HL-60/S4 treated with retinoic acid at 250 ng/mL for 4 days and 3 days (cell line): ENCODE measurements around the gene MYO1G.

ENCODE experiments used
- in situ Hi-C: fragments of 300-500 bp; cut with MboI; formaldehyde crosslinking; loops from 2 replicates; pipeline ENCODE4 v1.7.0; 2022; ENCODE audit warnings: low sequenced_read_pairs

The MYO1G gene

DNA sequence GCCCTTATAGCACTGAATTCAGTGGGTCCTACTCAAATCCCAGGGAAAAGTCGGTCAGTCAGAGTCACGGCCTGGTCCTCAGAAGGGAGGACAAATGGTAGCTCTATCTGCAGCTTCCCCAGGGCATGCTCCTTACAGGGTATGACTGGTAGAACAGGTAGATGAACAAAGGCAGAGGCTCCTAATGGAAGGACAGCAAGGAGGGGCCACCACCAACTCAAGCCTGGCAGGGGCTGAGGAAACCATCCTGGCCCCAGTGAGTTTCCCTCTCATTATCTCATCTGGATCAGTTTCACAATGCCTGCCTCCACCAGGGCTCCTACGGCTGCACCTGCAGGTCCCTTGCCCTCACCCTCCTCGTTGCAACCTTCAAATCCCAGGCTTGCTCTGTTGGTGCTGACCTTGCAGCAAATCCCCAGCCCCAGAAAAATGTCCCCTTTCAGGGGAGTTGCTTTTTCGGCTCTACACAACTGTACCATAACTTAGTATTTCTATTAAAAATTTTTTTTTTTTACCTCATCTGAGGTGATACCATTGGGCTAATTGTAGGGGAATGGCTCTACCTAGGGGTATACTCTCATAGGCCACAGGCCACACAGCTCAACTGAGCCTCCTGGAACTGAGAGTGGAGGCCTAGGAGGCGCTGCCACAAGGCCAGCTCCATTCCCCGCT lies 2.4 kb upstream of the MYO1G start:
- in situ Hi-C loops = no loop called here

DNA sequence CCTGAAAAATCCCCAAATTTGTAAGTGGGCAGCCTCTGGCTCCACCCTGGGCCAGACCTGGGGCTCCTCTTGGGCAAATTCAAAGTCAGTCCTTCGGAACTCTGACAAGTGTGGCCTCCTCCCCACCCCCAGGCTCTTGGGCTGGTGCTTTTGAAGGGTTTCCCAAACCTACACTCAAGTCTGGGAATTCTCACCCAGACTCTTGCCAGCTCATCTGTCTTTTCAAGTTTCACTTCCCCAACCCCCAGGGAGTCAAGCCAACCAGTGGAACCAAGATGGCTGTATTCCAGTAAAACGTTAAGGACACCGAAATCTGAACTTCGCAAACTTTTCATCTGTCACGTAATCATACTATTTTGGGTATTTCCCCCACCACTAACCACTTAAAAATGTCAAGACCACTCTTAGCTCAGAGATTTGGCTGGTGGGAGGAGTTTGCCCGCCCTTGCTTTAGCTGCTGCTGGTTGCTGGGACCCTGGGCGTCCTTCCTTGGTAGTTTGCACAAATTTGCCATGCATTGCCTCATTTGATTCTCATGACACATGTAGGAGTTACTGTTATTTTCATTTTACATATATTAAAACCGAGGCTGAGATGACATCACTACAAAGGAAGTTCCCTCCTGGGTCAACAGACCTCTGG lies 1.7 kb upstream of the MYO1G start:
- in situ Hi-C loops = no loop called here

DNA sequence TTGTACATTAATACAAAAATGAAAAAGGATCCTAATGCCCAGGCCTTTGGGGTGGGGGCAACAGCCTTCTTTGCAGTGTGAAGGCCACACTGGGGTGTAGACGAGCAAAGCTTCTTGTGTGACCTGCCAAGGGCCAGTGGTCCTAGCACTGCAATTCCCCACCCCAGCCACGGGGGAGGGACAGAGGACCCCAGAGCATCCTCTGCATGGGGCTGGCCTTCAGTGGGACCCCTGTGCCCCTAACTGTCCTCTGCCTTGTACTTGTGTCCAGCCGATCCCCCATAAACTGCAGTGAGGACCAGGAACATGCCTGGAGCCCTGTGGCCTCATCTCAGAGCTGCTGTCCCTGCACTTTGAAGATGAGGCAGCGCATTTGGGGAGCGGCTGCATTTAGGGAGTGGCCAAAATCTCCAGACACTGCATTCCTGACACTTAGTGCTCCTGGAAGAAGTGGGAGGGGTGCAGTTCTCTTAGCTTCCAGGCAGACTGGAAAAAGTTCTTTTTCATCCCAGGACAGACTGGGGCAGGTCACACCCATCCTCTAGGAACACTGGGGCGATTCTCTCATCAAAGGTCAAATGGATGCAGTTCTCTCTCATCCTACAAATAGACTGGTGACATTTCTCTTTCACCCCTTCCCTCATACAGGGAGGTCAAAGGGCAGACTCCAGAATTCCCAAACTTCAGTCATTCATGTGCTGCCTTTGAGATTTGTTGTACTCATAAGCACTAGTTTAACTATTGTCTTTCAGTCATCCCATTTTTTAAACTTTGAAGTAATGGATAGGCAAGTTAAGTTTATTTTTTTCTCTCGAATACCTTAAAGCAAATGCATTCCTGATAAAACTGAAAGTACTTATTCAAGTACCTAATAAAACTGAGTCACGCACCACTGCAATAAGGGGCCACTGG lies 922 bp upstream of the MYO1G start:
- in situ Hi-C loops = no loop called here

DNA sequence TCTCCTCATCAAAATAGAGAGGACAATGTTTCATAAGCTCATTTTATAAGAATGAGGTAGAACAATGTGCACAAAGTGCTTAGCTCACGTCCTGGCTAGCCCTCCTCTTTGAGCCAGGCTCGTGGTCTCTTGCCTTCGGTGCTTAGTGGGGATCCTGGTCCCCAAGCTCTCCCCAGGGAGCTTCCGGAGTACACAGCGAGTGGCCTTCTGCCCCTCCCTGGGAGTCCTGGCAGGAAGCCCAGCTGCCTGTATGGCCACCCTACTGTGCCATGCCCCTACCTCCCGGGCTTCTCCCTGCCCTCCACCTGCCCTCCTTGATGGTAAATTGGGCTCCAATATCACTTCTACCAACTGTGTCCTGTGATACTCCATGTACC lies 868 bp downstream of the MYO1G start:
- in situ Hi-C loops = no loop called here

DNA sequence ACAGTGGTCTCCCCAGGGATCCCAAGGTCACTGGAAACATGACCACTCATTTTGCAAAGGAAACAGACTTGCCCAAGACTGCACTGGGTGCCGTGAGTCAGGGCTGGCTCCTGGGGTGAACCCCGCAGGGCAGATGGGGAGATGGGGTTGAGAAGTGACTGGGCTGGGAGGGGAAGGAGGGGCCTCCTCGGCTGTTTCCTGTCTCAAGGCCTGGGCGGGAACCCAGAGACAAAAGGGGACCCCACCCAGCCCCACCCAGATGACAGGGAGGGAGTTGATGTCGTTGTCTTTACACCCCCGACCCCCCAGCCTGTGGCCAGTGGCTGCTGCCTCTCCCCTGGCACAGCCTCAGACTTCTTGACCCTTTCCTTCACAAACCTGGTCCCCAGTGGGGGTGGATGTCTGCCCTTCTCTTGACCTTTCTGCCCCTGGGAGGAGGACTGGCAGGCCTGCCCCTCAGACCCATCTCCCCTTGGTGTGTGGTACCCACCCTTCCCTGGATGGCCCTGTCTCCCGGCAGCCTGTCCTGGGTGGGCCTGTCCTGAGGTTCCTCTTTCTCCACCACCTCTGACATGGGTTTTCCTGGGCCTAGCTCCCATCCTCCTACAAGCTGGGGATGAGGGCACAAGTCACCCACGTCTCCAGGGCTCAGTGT lies 1.4 kb downstream of the MYO1G start:
- in situ Hi-C loops = no loop called here

DNA sequence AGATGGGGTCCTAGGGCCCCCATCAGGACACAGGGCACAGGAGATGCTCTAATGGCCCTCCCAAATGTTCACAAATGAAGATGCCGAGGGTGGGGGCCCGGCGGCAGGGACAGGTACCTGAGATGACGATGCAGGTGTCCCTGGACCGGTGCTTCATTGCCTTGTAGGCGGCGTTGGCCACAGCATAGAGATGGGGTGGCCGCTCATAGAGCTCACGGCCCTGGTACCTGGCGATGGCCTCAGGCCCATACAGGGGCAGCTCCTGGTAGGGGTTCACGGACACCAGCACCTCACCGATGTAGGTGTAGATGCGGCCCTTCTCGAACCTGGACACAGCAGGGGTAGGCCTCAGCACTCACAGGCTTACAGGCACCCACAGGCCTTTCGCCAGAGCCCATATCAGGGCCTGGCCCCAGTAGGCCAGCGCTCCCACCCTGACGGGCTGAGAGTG lies 2.0 kb downstream of the MYO1G start:
- in situ Hi-C loops = no loop called here

DNA sequence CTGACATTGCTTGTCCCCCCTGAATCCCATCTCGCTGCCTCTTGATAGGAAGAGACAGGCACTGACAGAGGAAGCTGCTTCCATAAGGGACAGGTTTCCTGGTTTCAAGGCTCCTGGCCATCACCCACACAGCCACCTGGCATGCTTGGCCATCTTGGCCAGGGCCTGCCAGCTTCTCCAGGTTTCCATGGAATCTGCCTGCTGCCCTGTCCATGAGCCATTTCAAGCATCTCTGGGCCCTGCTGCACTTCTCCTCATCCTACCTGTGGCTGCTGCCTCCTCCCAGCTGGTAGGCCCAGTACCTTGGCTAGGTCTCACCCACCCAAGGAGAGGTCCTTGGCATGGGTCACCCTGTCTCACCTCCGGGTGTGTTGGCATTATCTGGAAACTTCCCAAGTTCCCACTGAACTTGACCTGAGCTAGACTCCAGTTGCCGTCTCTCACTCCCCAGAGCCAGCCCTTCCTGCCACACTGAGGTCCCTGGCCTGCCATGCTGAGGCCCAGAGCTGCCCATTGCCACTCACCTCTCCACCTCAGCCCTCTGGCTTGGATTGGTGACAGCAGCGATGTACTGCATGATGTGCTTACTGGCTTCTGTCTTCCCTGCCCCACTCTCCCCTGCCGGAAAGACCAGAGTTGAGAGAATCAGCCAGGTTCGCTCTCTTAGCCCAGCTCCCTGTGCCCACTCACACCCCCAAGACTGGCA lies 2.6 kb downstream of the MYO1G start:
- in situ Hi-C loops = no loop called here

DNA sequence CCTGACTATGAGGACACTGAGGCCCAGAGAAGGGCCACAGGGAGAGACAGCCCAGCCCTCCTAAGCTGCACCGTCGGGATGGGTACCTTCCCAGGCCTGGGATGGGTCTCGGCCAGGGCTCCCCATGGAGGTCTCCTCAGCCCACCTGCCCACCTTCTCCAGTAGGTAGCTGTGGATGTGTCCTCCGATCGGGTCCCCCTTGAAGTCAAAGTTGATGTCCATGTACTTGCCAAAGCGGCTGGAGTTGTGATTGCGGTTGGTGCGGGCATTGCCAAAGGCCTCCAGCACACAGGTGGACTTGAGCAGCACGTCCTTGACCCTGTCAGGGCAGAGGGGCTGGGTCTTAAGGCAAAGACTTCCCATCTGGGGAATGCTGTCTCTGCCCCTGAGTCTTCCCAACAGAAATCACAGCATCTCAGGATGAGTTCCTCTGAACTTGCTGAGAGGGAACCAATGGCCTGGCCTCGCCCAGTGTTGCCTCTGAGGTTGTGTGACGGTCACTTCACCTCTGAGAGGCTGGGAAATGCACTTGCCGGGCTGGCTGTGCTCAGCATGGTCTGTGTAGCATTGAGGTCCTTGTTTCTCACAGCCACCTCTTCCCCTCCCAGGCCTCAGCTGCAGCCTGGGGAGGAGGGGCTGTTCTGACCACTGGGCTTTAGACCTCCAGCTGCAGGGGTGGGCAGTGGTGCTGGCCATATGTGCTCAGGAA lies 3.3 kb downstream of the MYO1G start:
- in situ Hi-C loops = no loop called here

DNA sequence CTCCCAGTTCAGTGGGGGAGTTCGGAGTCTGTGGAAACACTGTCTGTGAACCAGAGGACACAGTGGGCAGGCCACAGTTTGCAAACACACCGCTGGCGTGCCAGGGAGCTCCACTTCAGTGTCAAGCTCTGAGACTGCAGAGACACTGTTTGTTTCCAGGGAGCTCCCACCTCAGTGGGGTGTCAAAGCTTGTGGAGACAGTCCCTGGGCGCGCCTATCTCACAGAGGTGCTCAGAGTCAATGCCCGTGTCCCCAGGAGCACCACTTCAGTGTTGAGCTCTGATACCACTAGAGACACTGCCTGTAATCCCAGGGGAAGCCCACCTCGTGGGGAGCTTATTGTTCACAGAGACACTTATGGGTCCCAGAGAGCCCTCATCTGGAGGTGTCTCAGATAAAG lies 4.3 kb downstream of the MYO1G start:
- in situ Hi-C loops = no loop called here

DNA sequence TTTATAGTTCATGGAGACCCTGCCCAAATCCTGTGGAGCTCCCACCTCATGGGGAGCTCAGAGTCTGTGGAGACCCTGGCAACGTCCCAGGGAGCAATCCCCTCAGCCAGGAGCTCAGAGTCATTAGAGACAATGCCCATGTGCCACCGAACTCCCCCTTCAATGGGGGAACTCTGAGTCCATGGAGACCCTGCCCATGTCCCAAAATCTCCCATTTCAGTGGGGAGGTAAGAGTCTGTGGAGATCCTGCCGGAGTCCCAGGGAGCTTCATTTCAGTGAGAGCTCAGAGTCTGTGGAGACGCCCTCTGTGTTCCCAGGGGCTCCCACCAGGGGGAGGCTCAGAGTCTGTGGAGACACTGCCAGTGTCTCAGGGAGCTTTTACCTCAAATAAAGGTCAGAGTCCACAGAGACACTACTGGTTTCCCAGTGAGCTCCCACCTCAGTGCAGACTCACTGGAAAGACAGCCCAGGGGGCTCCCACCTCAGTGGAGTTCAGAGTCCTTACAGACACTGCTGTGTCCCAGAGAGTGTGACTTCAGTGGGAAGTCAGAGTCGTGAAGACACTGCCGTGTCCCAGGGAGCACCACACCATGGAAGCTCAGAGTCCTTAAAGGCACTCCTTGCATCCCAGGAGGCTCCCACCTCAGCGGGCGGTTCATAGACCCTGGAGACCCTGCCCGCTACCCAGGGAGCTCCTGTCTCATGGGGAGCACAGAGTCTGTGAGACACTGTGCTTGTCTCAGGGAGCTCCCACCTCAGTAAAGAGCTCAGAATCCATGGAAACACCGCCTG lies 5.0 kb downstream of the MYO1G start:
- in situ Hi-C loops = no loop called here

DNA sequence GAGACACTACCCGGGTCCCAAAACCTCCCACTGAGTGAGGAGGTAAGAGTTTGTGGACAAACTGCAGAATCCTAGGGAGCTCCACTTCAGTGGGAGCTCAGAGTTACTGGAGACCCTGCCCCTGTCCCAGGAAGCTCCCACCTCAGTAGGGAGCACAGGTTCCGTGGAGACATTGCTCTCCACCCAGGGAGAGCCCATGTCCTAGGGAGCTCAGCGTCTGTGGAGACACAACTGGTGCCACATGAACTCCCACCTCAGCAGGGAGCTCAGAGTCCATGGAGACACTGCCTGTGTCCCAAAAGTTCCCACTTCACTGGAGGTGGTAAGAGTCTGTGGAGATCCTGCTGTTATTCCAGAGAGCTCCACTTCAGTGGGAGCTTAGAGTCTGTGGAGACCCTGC lies 6.3 kb downstream of the MYO1G start:
- in situ Hi-C loops = no loop called here

DNA sequence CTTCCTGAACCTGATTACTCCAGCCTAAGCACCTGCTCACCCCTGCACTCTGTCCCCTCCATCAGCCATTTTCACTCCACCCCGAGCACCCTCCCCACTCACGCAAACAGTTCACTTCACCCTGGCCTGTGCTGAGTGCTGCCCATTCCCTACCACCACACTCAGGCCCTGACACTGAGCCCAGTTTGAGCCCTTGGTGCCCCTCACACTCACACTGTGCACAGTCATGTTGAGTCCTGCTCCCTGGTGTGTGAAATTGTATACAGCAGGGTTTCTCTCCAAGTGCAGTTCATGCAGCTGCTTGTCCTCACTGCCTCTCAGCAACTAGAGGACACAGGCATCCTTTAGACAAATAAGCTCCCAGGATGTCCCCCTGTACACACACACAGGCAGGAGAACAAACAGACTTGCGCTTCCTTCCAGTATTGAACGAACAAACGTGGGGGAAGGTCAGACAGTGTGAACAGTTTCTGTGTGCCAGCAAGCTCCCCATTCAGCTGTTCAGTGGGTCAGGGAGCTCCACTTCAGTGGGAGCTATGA lies 6.8 kb downstream of the MYO1G start:
- in situ Hi-C loops = no loop called here

DNA sequence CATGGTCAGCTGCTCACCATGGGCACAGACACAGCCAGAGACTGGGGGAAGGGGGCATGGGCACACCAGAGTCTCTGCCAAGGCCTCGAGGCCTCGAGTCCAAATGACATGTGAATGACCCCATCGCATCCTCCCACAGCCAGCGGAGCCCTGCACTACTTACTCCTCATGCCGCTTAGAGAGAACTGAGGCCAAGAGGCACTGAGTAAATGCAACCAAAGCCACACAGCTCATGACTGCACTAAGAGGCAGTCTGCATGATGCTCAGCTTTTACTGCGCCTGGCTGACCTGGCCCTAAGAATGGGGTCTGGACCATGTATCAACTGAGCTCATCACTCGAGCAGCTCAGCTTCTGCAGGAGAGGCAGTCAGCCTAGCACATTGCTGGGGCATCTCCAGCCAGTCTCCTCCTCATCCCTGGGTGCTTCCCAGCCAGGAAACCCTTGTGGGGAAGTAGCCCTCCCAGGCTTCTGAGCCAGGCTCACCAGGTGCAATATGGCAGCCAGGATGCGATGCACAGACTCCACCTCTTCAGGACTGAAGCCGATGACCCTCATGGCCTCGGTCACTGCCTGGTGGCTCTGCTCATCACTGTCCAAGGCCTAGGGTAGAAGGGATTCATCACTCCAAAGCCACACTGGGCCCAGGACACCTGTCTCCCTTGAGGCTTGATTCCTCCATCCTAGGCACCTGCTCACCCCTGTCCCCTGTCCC lies 7.5 kb downstream of the MYO1G start:
- in situ Hi-C loops = no loop called here

DNA sequence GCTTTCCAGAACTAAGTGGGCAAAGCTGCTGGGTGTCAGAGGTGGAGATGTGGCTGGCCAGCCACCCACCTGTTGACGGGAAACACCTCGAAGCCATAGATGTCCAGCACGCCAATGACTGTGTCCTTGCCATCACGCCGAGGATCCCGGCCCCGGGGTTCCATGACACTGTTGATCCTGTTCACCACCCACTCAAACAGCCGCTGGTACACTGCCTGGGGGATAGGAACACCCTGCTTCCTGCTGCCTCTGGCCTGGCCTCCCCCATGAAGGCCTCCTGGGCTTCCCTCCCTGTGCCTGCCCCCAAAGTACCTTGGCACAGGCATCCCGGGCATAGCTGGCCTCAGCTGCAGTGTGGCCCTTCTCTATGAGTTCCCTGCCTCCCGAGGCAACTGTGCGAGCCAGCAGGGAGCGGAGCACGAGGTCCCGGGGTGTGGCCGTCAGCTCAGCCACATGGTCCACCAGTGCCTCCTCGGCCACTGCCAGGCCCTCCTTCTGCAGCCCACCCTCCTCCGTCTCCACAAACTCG lies 8.2 kb downstream of the MYO1G start:
- in situ Hi-C loops = no loop called here

DNA sequence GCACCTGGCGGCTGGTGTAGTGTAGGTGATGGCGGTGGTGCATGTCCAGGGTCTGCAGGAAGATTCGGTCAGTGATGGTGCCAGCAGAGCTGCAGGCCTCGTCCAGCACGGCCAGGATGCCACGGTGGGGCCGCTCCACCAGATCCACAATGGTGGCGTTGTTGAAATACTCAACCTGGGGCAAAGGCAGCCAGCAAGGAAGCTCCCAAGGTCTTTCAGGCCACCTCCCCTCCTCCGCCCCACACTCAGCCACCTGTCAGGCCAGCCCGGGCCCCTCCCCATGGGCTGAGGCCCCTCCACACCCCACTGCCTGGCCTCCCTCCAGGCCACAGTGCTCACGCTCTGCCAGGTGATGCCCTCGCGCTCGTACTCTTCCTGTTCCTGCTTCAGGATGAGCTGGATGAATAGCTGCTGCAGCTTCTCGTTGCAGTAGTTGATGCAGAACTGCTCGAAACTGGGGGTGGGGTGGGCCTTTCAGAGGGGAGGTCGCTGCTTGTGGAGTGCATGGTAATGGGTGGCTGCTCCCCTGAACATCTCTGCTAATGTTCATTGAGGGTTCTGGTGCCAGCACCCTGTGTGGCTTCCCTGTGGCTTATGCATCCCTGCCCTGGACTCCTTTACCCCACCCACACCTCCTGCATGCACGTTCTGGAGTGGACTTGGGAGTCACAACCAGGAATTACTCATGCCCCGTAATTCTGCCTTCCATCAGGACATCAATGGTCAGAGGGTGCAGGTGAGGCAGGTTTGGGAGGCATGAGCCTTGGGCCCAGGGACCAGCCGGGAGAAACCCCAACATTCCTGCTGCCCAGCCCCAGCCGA lies 8.9 kb downstream of the MYO1G start:
- in situ Hi-C loops = no loop called here

DNA sequence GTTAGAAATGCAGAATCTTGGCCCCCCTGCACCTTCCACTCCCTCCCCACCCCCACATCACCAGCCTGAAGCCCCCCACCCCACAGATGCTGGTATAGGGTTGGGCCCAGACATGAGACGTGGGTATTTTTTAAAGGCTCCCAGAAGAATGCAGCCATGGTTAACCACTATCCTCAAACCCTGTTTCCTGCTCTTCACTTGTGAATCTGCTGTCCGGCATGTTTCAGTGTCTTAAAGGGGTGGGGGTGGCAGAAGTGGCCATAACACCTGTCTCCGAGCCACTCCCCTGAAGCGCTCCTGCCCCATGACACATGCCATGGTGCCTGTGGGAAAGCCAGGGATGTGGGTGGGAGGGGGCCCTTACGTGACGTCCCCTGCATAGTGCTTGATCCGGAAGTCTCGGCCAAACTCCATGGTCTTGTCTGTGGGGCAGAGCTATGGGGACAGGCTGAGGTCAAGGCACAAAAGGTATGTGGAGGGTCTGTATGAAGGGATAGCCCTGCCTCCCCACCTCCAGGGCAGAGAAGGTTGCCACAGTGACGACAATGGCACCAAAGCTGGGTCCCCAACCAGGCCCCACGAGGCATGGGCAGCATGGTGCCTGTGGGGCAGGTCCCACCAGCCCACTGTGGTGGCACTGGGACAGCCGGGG lies 9.6 kb downstream of the MYO1G start:
- in situ Hi-C loops = no loop called here
